B cell (primary cell): ENCODE data around the gene PTPRN2.

Experiments
- CTCF ChIP-seq: fragments of 200-600 bp; IDR thresholded peaks from one replicate; pipeline ENCODE4 v1.8.0; 2022; ENCODE audit warnings: antibody characterized with exemption, mild to moderate bottlenecking
- EZH2 ChIP-seq: IDR thresholded peaks from 2 replicates; pipeline ENCODE4 v1.6.1; 2012; ENCODE audit warnings: borderline replicate concordance, low read depth, mild to moderate bottlenecking, moderate library complexity, low read length; ENCODE audit not compliant: insufficient read depth, poor library complexity, severe bottlenecking

- TF ChIP-seq CTCF: no peak
- TF ChIP-seq EZH2: no peak
Observed at GRCh38 chr7:157827045-157827862, 760.4 kb downstream of the PTPRN2 start.
